ENCODE measurements around the gene CHTF18. TPM values are rescaled to one million over a fixed set of nuclear protein-coding genes. Genes with fewer than 3 reads are reported as not detected.
"Not testable (repeated sequence)": the region's sequence is repeated elsewhere in the genome, so short reads cannot be mapped to it uniquely, and the experiment has no call there.

Gene CHTF18
- 10 to 100 TPM; 14.8 to 28.9 TPM for polyA plus RNA-seq

DNA sequence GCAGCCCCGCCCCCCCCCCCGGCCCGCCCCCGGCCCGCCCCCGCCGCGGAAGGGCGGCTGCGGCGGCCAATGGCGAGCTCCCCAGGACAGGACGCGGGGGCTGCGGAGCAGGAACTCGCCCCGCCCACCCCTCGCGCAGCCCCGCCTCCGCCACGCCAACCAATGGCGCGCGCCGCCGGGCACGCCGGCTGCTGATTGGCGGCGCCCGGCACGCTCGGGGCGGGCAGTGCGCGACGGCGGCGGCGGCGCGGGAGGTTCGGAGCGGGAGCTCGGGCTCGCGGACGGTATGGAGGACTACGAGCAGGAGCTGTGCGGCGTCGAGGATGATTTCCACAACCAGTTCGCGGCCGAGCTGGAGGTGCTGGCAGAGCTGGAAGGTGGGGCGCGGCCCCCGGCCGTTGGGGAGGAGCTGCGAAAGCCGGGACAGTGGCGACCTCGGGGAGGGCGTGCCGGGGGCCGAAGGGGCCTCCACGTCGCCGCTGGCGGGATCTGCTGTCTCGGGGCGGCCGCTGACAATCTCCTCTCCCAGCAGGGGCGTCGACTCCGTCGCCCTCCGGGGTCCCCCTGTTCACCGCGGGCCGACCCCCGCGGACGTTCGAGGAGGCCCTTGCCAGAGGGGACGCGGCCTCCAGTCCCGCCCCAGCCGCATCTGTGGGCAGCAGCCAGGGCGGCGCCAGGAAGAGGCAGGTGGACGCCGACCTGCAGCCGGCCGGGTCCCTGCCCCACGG is at the start of gene CHTF18:
Gene CHTF18 (plus strand): TSS at position 222 of the 728 bp plus-strand sequence. CDS start 65 bp downstream, at position 287.
- Histone ChIP-seq H3K27ac (ENCODE audit: low read depth in 2 of 2, low read length in 1 of 2) (peak within 1 kb of the TSS; percentile 59 to 69), H3K27me3 (ENCODE audit: control insufficient read depth in 1 of 2, insufficient read depth in 2 of 2, low read length in 2 of 2) (no peaks in the 10 kb centered on the region), H3K9me3 (ENCODE audit: control insufficient read depth in 2 of 2, insufficient read depth in 1 of 2, low read depth in 1 of 2, low read length in 1 of 2) (no peaks in the 10 kb centered on the region), H3K4me3 (ENCODE audit: low read depth in 1 of 2, low read length in 2 of 2) (peak within 1 kb of the TSS; percentile 88 to 91), H3K36me3 (ENCODE audit: control insufficient read depth in 2 of 2, insufficient read depth in 2 of 2, low read length in 1 of 2) (peaks cover 0 to 24% of the 10 kb centered on the region in 2 donors), H3K4me1 (ENCODE audit: control insufficient read depth in 2 of 2, insufficient read depth in 2 of 2, low read length in 1 of 2) (peaks cover 12 to 26% of the 10 kb centered on the region in 2 donors)
- WGBS, 2 donors: 0 to 1% methylated on average over 64 to 97 of the region's 97 CpGs

- no peak overlapping the region for H3K27ac ChIP-seq (ENCODE audit: low read depth in 2 of 2, low read length in 1 of 2)
- H3K9me3 ChIP-seq (ENCODE audit: control insufficient read depth in 2 of 2, insufficient read depth in 1 of 2, low read depth in 1 of 2, low read length in 1 of 2): no peaks in the 10 kb centered on the region
- H3K4me1 ChIP-seq (ENCODE audit: control insufficient read depth in 2 of 2, insufficient read depth in 2 of 2, low read length in 1 of 2): peaks cover 0 to 10% of the 10 kb centered on the region in 2 donors
- H3K4me3 ChIP-seq (ENCODE audit: low read depth in 1 of 2, low read length in 2 of 2): peak overlapping the region; percentile 79 to 92
- 40 to 42% methylated on average over 36 to 38 of the region's 38 CpGs for WGBS, 2 donors
- peaks cover 0 to 31% of the 10 kb centered on the region in 2 donors for H3K36me3 ChIP-seq (ENCODE audit: control insufficient read depth in 2 of 2, insufficient read depth in 2 of 2, low read length in 1 of 2)
- H3K27me3 ChIP-seq (ENCODE audit: control insufficient read depth in 1 of 2, insufficient read depth in 2 of 2, low read length in 2 of 2): no peaks in the 10 kb centered on the region
Observed at GRCh38 chr16:739560-740458, 48.6 kb upstream of the CHTF18 start.

DNA sequence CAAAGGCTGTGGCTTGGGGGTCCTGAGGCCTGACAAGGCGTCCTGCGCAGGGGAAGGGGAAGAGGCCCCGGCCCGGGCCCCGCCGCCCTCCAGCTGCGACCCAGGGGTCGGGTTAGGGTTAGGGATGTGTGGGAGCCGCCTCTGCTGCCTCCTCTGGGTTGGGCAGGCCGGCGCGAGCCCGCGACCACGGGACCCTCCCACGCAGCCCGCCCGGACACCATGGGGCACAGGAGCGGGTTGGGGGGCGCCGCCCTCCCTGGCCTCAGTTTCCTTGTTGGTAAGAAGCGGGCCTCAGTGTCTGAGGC is 48.0 kb upstream of the CHTF18 start:
- 0 to 1% methylated on average over 17 to 22 of the region's 22 CpGs for WGBS, 2 donors
- H3K36me3 ChIP-seq (ENCODE audit: control insufficient read depth in 2 of 2, insufficient read depth in 2 of 2, low read length in 1 of 2): peaks cover 0 to 25% of the 10 kb centered on the region in 2 donors
- H3K27me3 ChIP-seq (ENCODE audit: control insufficient read depth in 1 of 2, insufficient read depth in 2 of 2, low read length in 2 of 2): no peaks in the 10 kb centered on the region
- peak overlapping the region; percentile 22 to 69 for H3K27ac ChIP-seq (ENCODE audit: low read depth in 2 of 2, low read length in 1 of 2)
- H3K9me3 ChIP-seq (ENCODE audit: control insufficient read depth in 2 of 2, insufficient read depth in 1 of 2, low read depth in 1 of 2, low read length in 1 of 2): no peaks in the 10 kb centered on the region
- peaks cover 0 to 10% of the 10 kb centered on the region in 2 donors for H3K4me1 ChIP-seq (ENCODE audit: control insufficient read depth in 2 of 2, insufficient read depth in 2 of 2, low read length in 1 of 2)
- H3K4me3 ChIP-seq (ENCODE audit: low read depth in 1 of 2, low read length in 2 of 2): peak overlapping the region; percentile 79 to 92

GRCh38 chr16:740764-741505 is 47.5 kb upstream of the CHTF18 start, which contains the start of gene CIAO3:
CIAO3 (minus strand) TSS chr16:740997; CDS start chr16:740985, 12 bp downstream.
- H3K27ac ChIP-seq (ENCODE audit: low read depth in 2 of 2, low read length in 1 of 2): peak within 1 kb of the TSS; percentile 45 to 72
- H3K27me3 ChIP-seq (ENCODE audit: control insufficient read depth in 1 of 2, insufficient read depth in 2 of 2, low read length in 2 of 2): no peaks in the 10 kb centered on the region
- 0 to 1% methylated on average over 77 to 79 of the region's 79 CpGs for WGBS, 2 donors
- H3K4me1 ChIP-seq (ENCODE audit: control insufficient read depth in 2 of 2, insufficient read depth in 2 of 2, low read length in 1 of 2): peaks cover 0 to 10% of the 10 kb centered on the region in 2 donors
- H3K36me3 ChIP-seq (ENCODE audit: control insufficient read depth in 2 of 2, insufficient read depth in 2 of 2, low read length in 1 of 2): peaks cover 0 to 21% of the 10 kb centered on the region in 2 donors
- H3K9me3 ChIP-seq (ENCODE audit: control insufficient read depth in 2 of 2, insufficient read depth in 1 of 2, low read depth in 1 of 2, low read length in 1 of 2): no peaks in the 10 kb centered on the region
- peak within 1 kb of the TSS; percentile 79 to 92 for H3K4me3 ChIP-seq (ENCODE audit: low read depth in 1 of 2, low read length in 2 of 2)

DNA sequence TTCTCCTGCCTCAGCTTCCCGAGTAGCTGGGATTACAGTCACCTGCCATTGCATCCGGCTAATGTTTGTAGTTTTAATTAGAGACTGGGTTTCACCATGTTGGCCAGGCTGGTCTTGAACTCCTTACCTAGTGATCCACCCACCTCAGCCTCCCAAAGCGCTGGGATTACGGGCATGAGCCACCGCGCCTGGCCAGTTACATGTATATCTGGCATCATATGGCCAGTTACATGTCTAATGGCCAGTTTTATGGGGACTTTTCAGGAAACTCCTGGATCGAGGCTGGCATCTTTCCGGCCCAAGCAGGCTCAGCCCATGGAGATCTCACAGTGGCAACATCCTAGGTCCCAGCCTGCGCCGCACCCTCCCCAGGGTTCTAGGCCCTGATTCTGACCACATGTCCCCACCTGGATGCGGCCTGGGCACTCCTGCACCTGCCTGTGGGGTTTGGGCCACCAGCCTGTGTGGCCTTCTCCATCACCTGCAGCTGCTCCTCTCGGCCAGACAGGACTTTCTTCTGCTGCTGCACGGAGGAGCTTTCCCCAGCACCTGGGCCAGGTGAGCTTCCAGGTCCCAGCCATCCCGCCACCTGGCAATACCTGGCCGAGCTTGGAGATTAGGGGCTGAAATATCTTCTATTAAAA is 46.3 kb upstream of the CHTF18 start:
- peaks cover 0 to 10% of the 10 kb centered on the region in 2 donors for H3K4me1 ChIP-seq (ENCODE audit: control insufficient read depth in 2 of 2, insufficient read depth in 2 of 2, low read length in 1 of 2)
- H3K4me3 ChIP-seq (ENCODE audit: low read depth in 1 of 2, low read length in 2 of 2): no peak overlapping the region
- H3K27me3 ChIP-seq (ENCODE audit: control insufficient read depth in 1 of 2, insufficient read depth in 2 of 2, low read length in 2 of 2): no peaks in the 10 kb centered on the region
- H3K9me3 ChIP-seq (ENCODE audit: control insufficient read depth in 2 of 2, insufficient read depth in 1 of 2, low read depth in 1 of 2, low read length in 1 of 2): no peaks in the 10 kb centered on the region
- peaks cover 0 to 10% of the 10 kb centered on the region in 2 donors for H3K36me3 ChIP-seq (ENCODE audit: control insufficient read depth in 2 of 2, insufficient read depth in 2 of 2, low read length in 1 of 2)
- WGBS, 2 donors: 86 to 87% methylated on average over 15 of the region's 15 CpGs
- no peak overlapping the region for H3K27ac ChIP-seq (ENCODE audit: low read depth in 2 of 2, low read length in 1 of 2)

- H3K9me3 ChIP-seq (ENCODE audit: control insufficient read depth in 2 of 2, insufficient read depth in 1 of 2, low read depth in 1 of 2, low read length in 1 of 2); H3K27me3 ChIP-seq (ENCODE audit: control insufficient read depth in 1 of 2, insufficient read depth in 2 of 2, low read length in 2 of 2); H3K36me3 ChIP-seq (ENCODE audit: control insufficient read depth in 2 of 2, insufficient read depth in 2 of 2, low read length in 1 of 2); H3K4me1 ChIP-seq (ENCODE audit: control insufficient read depth in 2 of 2, insufficient read depth in 2 of 2, low read length in 1 of 2); H3K4me3 ChIP-seq (ENCODE audit: low read depth in 1 of 2, low read length in 2 of 2); H3K27ac ChIP-seq (ENCODE audit: low read depth in 2 of 2, low read length in 1 of 2): not testable (repeated sequence)
- WGBS, 2 donors: 84 to 86% methylated on average over 14 of the region's 14 CpGs
Observed at GRCh38 chr16:742894-743293, 45.5 kb upstream of the CHTF18 start.

GRCh38 chr16:743794-744500 is 44.5 kb upstream of the CHTF18 start:
- WGBS, 2 donors: 77 to 80% methylated on average over 21 of the region's 21 CpGs

DNA sequence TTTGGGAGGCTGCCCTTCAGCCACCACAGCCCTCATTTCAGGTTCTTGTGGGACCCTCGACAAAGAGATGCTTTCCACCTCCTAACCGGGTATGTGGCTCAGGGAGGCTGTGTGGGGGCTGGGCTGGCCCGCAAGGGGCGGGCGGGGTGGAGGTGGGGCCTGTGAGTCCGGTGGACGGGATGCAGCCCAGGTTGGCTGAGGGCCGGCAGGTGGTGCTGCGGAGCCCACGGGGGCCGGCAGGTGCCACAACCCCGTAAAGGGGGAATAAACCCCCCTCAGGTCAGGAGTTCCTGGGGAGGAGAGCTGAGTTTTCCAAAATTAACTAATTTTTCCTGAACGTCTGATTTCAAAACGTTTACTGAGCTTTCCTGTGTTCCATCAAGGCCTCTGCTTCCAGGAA is 42.7 kb upstream of the CHTF18 start:
- 4 to 5% methylated on average over 14 of the region's 14 CpGs for WGBS, 2 donors
- H3K27ac ChIP-seq (ENCODE audit: low read depth in 2 of 2, low read length in 1 of 2): no peak overlapping the region
- no peaks in the 10 kb centered on the region for H3K4me1 ChIP-seq (ENCODE audit: control insufficient read depth in 2 of 2, insufficient read depth in 2 of 2, low read length in 1 of 2)
- no peaks in the 10 kb centered on the region for H3K36me3 ChIP-seq (ENCODE audit: control insufficient read depth in 2 of 2, insufficient read depth in 2 of 2, low read length in 1 of 2)
- H3K9me3 ChIP-seq (ENCODE audit: control insufficient read depth in 2 of 2, insufficient read depth in 1 of 2, low read depth in 1 of 2, low read length in 1 of 2): no peaks in the 10 kb centered on the region
- H3K4me3 ChIP-seq (ENCODE audit: low read depth in 1 of 2, low read length in 2 of 2): no peak overlapping the region
- H3K27me3 ChIP-seq (ENCODE audit: control insufficient read depth in 1 of 2, insufficient read depth in 2 of 2, low read length in 2 of 2): no peaks in the 10 kb centered on the region

More at GRCh38 chr16:743794-744500, 44.5 kb upstream of the CHTF18 start:
- H3K4me1 ChIP-seq (ENCODE audit: control insufficient read depth in 2 of 2, insufficient read depth in 2 of 2, low read length in 1 of 2): peaks cover 0 to 10% of the 10 kb centered on the region in 2 donors
- H3K4me3 ChIP-seq (ENCODE audit: low read depth in 1 of 2, low read length in 2 of 2): no peak overlapping the region
- H3K36me3 ChIP-seq (ENCODE audit: control insufficient read depth in 2 of 2, insufficient read depth in 2 of 2, low read length in 1 of 2): no peaks in the 10 kb centered on the region
- H3K27me3 ChIP-seq (ENCODE audit: control insufficient read depth in 1 of 2, insufficient read depth in 2 of 2, low read length in 2 of 2): no peaks in the 10 kb centered on the region
- no peak overlapping the region for H3K27ac ChIP-seq (ENCODE audit: low read depth in 2 of 2, low read length in 1 of 2)
- H3K9me3 ChIP-seq (ENCODE audit: control insufficient read depth in 2 of 2, insufficient read depth in 1 of 2, low read depth in 1 of 2, low read length in 1 of 2): no peaks in the 10 kb centered on the region
